ENCODE data around the gene GALNT13. TPM values are rescaled to one million over a fixed set of nuclear protein-coding genes. Genes with fewer than 3 reads are reported as not detected.

GALNT13 gene
- total RNA-seq, 8 experiments from 2014 or later = 5.7 to 46.1 (median 16.6) TPM

DNA sequence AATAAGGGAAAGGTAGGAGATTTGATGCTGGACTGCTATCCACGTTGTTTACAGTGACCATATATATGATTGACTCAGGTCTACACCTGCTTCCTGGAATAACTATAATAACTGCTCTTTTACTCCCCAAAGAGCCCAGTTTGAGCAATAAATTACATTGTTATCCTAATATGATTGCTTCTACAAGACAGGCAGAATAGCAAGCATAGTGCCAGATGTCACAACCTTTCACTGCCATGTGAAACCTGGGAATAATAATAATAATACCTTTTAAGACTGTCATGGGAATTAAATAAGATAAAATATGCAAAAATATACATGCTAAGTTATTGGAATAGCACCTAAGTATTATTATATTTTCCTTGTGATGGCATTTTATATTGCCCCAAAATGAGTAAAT lies 298.7 kb downstream of the GALNT13 start:
- Histone ChIP-seq H3K4me3 (no peak overlapping the region), H3K4me1 (replicated peaks in 1 of 2) (no peaks in the 10 kb centered on the region), H3K27ac (no peak overlapping the region)
- WGBS, 10 experiments = 11 to 100% (median 50%) methylated on average over 1 of the region's 1 CpG; no CpG with 5 or more reads in 3 of the 10 experiments
- in situ Hi-C loops (cut with MboI; ENCODE audit: low pct_unique_long_range_greater_than_20kb in 2 of 9, low sequenced_read_pairs in 9 of 9, unreplicated experiment in 9 of 9) = no loop called here
- no peak for ATAC-seq (replicated peaks in 6 of 8)

DNA sequence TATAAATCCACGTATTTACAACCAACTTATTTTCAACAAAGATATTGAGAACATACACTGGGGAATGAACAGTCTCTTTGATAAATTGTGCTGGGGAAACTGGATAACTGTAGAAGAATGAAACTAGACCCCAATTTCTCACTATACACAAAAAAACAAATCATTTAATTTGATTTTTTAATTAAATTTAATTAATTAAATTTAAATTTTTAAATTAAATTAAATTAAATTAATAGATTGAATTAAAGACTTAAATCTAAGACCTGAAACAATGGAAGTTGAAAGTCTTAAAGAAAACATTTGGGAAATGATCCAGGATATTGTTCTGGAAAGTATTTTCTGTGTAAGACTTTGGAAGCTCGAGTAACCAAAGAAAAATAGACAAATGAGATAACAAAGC lies 301.4 kb downstream of the GALNT13 start:
- ATAC-seq (replicated peaks in 6 of 8) = no peak
- Histone ChIP-seq H3K4me1 (replicated peaks in 1 of 2) (no peaks in the 10 kb centered on the region), H3K27ac (no peak overlapping the region), H3K4me3 (no peak overlapping the region)
- in situ Hi-C loops (cut with MboI; ENCODE audit: low pct_unique_long_range_greater_than_20kb in 2 of 9, low sequenced_read_pairs in 9 of 9, unreplicated experiment in 9 of 9) = no loop called here
- 27 to 100% (median 89%) methylated on average over 1 to 2 of the region's 2 CpGs for WGBS, 10 experiments

DNA sequence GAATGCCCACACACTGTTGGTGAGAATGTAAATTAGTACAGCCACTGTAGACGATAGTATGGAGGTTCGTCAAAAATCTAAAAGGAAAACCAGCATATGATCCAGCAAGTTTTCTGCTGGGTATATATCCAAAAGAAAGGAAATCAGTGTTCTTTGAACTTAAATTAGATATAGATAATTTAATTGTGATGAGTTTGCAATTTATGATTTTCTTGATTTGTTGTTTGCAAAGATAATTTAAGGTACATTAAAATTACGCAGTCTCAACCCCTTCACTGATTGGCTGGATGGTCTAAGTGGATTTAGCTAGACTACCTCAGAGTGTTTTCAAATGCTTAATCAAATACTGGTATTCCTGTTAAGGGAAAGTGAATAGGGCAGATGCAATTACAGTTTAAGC lies 302.2 kb downstream of the GALNT13 start:
- Histone ChIP-seq H3K4me1 (replicated peaks in 1 of 2) (no peaks in the 10 kb centered on the region), H3K27ac (no peak overlapping the region), H3K4me3 (no peak overlapping the region)
- in situ Hi-C loops (cut with MboI; ENCODE audit: low pct_unique_long_range_greater_than_20kb in 2 of 9, low sequenced_read_pairs in 9 of 9, unreplicated experiment in 9 of 9) = no loop called here
- WGBS, 10 experiments = 75 to 100% (median 89%) methylated on average over 1 to 3 of the region's 3 CpGs
- no peak for ATAC-seq (replicated peaks in 6 of 8)

DNA sequence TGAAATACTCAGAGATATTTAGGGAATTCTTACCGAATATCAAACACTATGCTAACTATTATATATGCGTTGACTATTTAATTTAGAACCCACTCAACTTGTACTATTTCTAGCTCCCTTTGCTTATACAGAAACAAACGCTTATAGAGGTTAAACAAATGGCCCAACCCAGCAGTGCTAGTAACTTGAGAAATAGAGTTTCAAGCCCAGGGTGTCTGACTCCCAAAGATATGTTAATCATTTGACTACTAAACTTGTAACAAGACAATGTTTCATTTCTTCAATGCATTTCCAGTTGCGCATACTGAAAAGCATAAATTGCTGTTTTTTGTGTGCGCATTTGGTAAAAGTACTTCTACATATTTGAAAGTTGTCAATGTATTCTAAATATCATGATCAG lies 310.3 kb downstream of the GALNT13 start:
- peak in 2 of 8 experiments; percentile 46 to 50 for ATAC-seq (replicated peaks in 6 of 8)
- Histone ChIP-seq H3K27ac (no peak overlapping the region), H3K4me1 (replicated peaks in 1 of 2) (no peaks in the 10 kb centered on the region), H3K4me3 (no peak overlapping the region)
- in situ Hi-C loops (cut with MboI; ENCODE audit: low pct_unique_long_range_greater_than_20kb in 2 of 9, low sequenced_read_pairs in 9 of 9, unreplicated experiment in 9 of 9) = no loop called here
- 54 to 100% (median 76%) methylated on average over 1 to 5 of the region's 5 CpGs for WGBS, 10 experiments

DNA sequence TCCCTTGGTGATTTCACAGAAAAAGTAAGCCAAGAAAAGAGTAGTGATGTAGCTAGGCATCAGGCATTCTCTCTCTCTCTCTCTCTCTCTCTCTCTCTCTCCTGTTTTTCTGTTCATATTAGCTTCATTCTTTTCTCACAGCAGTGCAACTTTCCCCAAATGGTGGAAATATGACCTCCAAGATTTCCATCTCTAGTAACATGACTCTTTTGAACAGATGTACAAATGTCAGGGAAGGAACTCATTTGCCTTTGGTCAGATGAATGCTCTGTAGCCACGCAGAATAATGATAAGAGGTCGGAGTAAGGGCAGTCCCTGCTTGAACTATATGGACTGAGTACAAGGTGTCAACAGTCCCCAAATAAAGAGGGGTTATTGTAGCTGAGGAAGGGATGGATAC lies 316.2 kb downstream of the GALNT13 start:
- in situ Hi-C loops (cut with MboI; ENCODE audit: low pct_unique_long_range_greater_than_20kb in 2 of 9, low sequenced_read_pairs in 9 of 9, unreplicated experiment in 9 of 9) = no loop called here

DNA sequence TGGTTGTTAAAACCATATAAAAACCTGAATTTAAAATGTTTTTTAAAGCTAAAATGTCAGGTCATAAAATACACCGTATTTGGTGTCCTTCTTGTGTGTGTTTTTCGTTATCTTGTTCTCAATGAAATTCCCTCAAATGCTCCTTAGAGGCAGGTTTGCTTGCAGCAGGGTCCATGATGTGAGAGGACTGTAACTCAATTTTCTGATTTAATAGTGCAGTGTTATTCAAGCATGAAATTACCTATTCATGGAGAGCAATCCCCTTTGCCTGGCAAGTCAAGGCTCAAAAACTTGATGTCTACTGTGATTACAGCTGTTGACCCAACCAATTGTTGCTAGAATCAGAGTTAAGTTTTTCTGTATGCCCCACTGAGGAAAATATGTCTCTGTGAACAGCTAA lies 318.2 kb downstream of the GALNT13 start:
- H3K4me3 ChIP-seq = no peak overlapping the region
- 13 to 77% (median 60%) methylated on average over 1 to 2 of the region's 2 CpGs for WGBS, 10 experiments
- in situ Hi-C loops (cut with MboI; ENCODE audit: low pct_unique_long_range_greater_than_20kb in 2 of 9, low sequenced_read_pairs in 9 of 9, unreplicated experiment in 9 of 9) = no loop called here
- peaks cover 1 to 3% of the 10 kb centered on the region in 2 donors for H3K4me1 ChIP-seq (replicated peaks in 1 of 2)
- ATAC-seq (replicated peaks in 6 of 8) = peak in 1 of 8 experiments; percentile 24
- H3K27ac ChIP-seq = no peak overlapping the region

More for the DNA sequence above, 316.2 kb downstream of the GALNT13 start:
- H3K4me1 ChIP-seq (replicated peaks in 1 of 2) = peaks cover 0 to 2% of the 10 kb centered on the region in 2 donors
- ATAC-seq (replicated peaks in 6 of 8) = peak in 1 of 8 experiments; percentile 32
- WGBS, 10 experiments = 10 to 100% (median 61%) methylated on average over 1 to 2 of the region's 2 CpGs; no CpG with 5 or more reads in 2 of the 10 experiments
- no peak overlapping the region for H3K27ac ChIP-seq
- no peak overlapping the region for H3K4me3 ChIP-seq

DNA sequence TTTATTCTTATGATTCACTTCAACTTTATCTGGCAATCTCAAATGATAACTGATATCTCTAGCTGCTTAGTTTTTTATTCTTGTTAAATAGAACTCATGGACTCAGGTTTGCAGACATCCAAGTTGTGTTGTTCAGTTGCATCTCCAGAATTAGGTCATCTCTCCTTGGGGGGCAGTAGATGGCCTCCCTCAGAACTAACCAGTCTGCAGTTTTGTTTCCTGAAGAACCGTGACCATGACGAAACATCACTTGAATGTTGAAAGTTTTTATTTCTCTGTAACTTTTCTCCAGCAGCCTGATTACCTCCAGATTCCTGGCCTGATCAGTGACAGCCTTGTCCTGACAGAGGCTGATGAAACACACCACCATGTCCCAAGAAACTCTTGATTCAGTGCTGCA lies 321.5 kb downstream of the GALNT13 start:
- WGBS, 10 experiments = 9 to 100% (median 95%) methylated on average over 1 to 2 of the region's 2 CpGs; no CpG with 5 or more reads in 4 of the 10 experiments
- in situ Hi-C loops (cut with MboI; ENCODE audit: low pct_unique_long_range_greater_than_20kb in 2 of 9, low sequenced_read_pairs in 9 of 9, unreplicated experiment in 9 of 9) = no loop called here
- no peak overlapping the region for H3K4me3 ChIP-seq
- H3K4me1 ChIP-seq (replicated peaks in 1 of 2) = peaks cover 4 to 14% of the 10 kb centered on the region in 2 donors
- no peak overlapping the region for H3K27ac ChIP-seq
- ATAC-seq (replicated peaks in 6 of 8) = no peak

DNA sequence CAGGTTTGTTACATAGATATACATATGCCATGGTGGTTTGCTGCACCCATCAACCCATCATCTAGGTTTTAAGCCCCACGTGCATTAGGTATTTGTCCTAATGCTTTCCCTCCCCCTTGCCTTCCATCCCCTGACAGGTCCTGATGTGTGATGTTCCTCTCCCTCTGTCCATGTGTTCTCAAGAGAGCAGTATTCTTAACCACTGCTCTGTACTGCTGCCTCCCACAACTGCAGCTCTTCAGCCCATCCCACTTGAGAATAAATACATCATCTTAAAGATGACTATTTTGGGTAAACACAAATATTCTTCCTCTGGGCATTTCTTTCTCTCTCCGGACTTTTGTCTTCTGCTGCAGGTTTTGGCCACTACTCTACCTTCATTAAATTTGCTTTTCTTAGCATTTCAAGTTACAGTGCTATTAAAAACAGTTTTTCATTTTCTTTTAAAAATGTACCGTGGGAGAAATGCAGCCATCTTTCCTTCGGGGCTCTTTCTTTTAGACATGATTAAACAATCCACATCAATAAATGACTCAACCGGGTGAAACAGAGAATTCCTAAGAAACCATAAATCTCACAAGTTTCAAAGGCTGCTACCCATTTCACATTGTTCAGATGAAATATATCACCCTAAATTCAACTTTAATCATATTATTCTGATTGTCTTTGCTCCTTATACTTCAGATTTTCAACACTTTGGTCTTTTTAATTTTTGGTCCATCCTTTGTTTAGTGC lies 323.4 kb downstream of the GALNT13 start:
- H3K27ac ChIP-seq = peak overlapping the region in 1 of 2 donors; percentile 15
- peaks cover 4 to 12% of the 10 kb centered on the region in 2 donors for H3K4me1 ChIP-seq (replicated peaks in 1 of 2)
- 31 to 82% (median 62%) methylated on average over 2 to 5 of the region's 5 CpGs for WGBS, 10 experiments
- in situ Hi-C loops (cut with MboI; ENCODE audit: low pct_unique_long_range_greater_than_20kb in 2 of 9, low sequenced_read_pairs in 9 of 9, unreplicated experiment in 9 of 9) = no loop called here
- ATAC-seq (replicated peaks in 6 of 8) = peak in 6 of 8 experiments; percentile 57 to 77 (median 70)
- peak overlapping the region in 1 of 5 donors; percentile 7 for H3K4me3 ChIP-seq

DNA sequence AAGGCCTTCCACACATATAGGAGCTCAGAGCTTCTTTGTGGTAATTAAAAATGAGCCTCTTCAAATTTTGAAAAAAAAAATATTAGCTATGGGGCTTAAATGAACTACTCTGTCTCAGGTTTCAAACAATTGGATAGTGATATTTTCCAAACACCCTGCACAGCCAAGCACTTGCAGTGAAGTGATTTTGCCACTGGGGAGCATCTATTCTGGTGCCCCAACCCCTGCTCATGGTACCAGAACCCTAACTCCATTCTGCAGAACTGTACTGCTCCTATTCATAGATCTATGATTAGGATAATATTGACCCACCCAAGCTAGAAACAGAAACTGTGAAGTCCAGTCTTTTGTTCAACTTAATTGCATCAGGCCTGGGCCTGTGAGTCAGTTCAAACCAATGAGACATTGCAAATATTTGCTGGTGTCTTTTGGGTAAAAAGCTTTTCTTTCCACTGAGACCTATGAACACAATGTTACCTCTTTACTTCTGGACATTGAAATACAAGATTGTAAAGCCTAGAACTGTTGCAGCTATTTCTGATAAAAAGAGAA lies 324.0 kb downstream of the GALNT13 start:
- Histone ChIP-seq H3K27ac (no peak overlapping the region), H3K4me3 (no peak overlapping the region), H3K4me1 (replicated peaks in 1 of 2) (peaks cover 4 to 12% of the 10 kb centered on the region in 2 donors)
- ATAC-seq (replicated peaks in 6 of 8) = peak in 6 of 8 experiments; percentile 17 to 88 (median 64)
- in situ Hi-C loops (cut with MboI; ENCODE audit: low pct_unique_long_range_greater_than_20kb in 2 of 9, low sequenced_read_pairs in 9 of 9, unreplicated experiment in 9 of 9) = no loop called here

DNA sequence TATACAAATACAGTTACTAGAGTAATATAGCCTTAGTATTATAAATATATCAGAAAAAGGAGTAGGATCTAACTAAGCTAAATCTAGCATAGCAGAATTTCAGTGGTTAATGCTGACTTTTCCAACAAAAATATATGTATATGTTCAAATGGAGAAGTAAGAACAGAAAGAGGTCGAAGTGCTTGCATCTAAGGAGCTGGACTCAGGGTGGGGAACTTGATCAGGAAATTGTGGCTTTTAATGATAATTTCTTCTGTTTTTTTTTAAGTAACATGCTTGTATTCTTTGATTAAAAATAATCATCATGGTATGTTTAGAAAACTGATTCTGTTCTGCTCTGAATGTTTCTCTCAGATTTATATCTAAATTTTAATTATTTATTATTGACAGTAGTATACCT lies 327.1 kb downstream of the GALNT13 start:
- WGBS, 10 experiments = 13 to 100% (median 75%) methylated on average over 1 of the region's 1 CpG; no CpG with 5 or more reads in 3 of the 10 experiments
- Histone ChIP-seq H3K4me1 (replicated peaks in 1 of 2) (peaks cover 7 to 14% of the 10 kb centered on the region in 2 donors), H3K27ac (no peak overlapping the region), H3K4me3 (no peak overlapping the region)
- in situ Hi-C loops (cut with MboI; ENCODE audit: low pct_unique_long_range_greater_than_20kb in 2 of 9, low sequenced_read_pairs in 9 of 9, unreplicated experiment in 9 of 9) = no loop called here
- ATAC-seq (replicated peaks in 6 of 8) = no peak

DNA sequence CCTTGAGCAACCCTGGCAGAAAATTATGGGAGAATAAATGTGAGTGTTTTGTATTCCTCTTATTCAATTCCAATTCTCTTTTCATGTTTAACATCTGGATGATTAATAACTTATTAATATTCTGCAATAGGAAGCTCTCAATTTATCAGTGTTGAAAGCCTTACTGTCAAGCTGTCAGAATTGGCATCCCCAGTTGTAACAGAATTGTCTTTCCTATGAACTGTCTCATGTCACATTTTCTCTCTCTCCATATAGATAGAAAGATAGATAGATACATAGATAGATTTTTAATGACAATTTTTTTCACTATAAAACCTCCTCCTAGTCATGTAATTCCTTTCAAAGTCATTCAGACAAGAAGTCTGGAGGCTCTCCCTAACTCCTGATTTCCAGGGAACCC lies 331.5 kb downstream of the GALNT13 start:
- Histone ChIP-seq H3K4me3 (no peak overlapping the region), H3K27ac (no peak overlapping the region)

DNA sequence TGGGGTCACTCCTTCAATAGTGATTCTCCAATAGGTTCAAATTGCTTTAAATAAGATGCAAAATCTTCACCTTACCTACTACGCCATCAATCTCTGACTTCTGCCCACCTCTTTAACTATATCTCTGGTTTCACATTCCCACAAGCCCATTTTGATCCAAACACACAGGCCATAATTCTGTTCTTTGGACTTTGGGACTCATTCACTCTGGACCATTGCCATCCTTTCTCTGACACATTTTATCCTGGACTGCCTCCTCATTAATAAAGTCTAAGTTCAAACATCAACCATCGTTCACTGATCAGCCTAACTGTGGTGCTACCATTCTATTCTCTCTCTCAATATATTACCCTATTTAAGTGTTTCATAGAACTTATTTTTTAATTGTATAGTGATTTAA lies 332.2 kb downstream of the GALNT13 start:
- H3K4me3 ChIP-seq = no peak overlapping the region
- H3K27ac ChIP-seq = no peak overlapping the region
- H3K4me1 ChIP-seq (replicated peaks in 1 of 2) = peaks cover 4 to 18% of the 10 kb centered on the region in 2 donors
- 10 to 100% (median 86%) methylated on average over 1 to 2 of the region's 2 CpGs; no CpG with 5 or more reads in 1 of the 10 experiments for WGBS, 10 experiments
- no peak for ATAC-seq (replicated peaks in 6 of 8)
- in situ Hi-C loops (cut with MboI; ENCODE audit: low pct_unique_long_range_greater_than_20kb in 2 of 9, low sequenced_read_pairs in 9 of 9, unreplicated experiment in 9 of 9) = no loop called here

More for the DNA sequence above, 331.5 kb downstream of the GALNT13 start:
- in situ Hi-C loops (cut with MboI; ENCODE audit: low pct_unique_long_range_greater_than_20kb in 2 of 9, low sequenced_read_pairs in 9 of 9, unreplicated experiment in 9 of 9) = no loop called here
- peaks cover 4 to 18% of the 10 kb centered on the region in 2 donors for H3K4me1 ChIP-seq (replicated peaks in 1 of 2)
- peak in 1 of 8 experiments; percentile 3 for ATAC-seq (replicated peaks in 6 of 8)

DNA sequence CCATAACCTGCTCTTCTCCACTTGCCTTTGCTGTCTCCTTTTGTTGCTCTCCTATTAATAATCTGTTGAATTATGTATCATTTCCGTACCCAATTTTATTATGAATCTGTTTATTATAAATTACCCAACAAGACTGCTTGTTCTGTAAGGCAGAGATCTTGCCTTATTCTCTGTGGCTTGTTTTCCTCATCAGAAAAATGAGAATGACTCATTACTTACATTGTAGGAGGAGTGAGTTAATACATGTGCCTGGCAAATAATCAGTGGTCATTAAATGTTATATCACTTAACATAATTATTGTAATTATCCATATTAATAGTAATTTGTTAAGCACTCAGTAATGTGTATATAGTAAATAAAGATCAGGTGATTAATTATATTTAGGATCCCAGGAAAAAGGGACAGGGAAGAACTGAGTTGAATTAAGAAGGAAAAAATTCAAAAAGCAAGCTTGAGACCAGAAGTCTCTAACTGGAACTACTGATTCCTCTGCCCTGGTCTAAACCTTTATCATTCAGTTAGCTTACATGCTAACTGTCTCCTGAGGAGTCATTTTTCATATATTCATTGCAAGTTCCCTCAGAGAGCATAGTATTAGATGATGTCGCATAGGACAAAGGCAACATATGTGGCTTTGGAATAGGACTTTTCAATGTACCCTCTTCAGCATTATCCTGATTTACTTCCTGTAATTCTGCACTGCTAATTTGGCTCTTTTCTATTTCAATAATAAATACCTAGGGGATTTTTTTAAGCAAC lies 335.7 kb downstream of the GALNT13 start:
- Histone ChIP-seq H3K4me3 (no peak overlapping the region), H3K27ac (no peak overlapping the region), H3K4me1 (replicated peaks in 1 of 2) (peaks cover 4 to 18% of the 10 kb centered on the region in 2 donors)
- in situ Hi-C loops (cut with MboI; ENCODE audit: low pct_unique_long_range_greater_than_20kb in 2 of 9, low sequenced_read_pairs in 9 of 9, unreplicated experiment in 9 of 9) = no loop called here
- WGBS, 10 experiments = 48 to 100% (median 88%) methylated on average over 1 to 2 of the region's 2 CpGs
- ATAC-seq (replicated peaks in 6 of 8) = peak in 7 of 8 experiments; percentile 35 to 80 (median 56)

Data from motor neuron (in vitro differentiated cells).